ENCODE data around the gene C2orf42.
"Not testable (repeated sequence)": the region's sequence is repeated elsewhere in the genome, so short reads cannot be mapped to it uniquely, and the experiment has no call there.

The C2orf42 gene

GRCh38 chr2:70190418-70191243 is at the start of gene C2orf42:
Gene C2orf42 (minus strand): TSS chr2:70191019. CDS start chr2:70181985, 9,034 bp downstream.
- peak; percentile 98 for DNase-seq

- no peak for DNase-seq
Measured at GRCh38 chr2:70240599-70240998, 49.8 kb upstream of the C2orf42 start.

GRCh38 chr2:70233926-70234325 is 43.1 kb upstream of the C2orf42 start:
- no peak for DNase-seq

GRCh38 chr2:70226781-70227180 is 36.0 kb upstream of the C2orf42 start:
- DNase-seq, result no peak

- DNase-seq, result not testable (repeated sequence)
Measured at GRCh38 chr2:70223305-70223704, 32.5 kb upstream of the C2orf42 start.

- no peak for DNase-seq
Measured at GRCh38 chr2:70214953-70215549, 24.2 kb upstream of the C2orf42 start.

- no peak for DNase-seq
Measured at GRCh38 chr2:70214365-70214764, 23.5 kb upstream of the C2orf42 start.

- no peak for DNase-seq
Measured at GRCh38 chr2:70212298-70212932, 21.6 kb upstream of the C2orf42 start.

- no peak for DNase-seq
Measured at GRCh38 chr2:70211595-70211994, 20.8 kb upstream of the C2orf42 start.

GRCh38 chr2:70204452-70204851 is 13.6 kb upstream of the C2orf42 start:
- no peak for DNase-seq

GRCh38 chr2:70203086-70203485 is 12.3 kb upstream of the C2orf42 start:
- DNase-seq, result no peak

GRCh38 chr2:70202236-70202806 is 11.5 kb upstream of the C2orf42 start:
- no peak for DNase-seq

- no peak for DNase-seq
Measured at GRCh38 chr2:70201831-70202230, 11.0 kb upstream of the C2orf42 start.

- DNase-seq, result no peak
Measured at GRCh38 chr2:70201225-70201768, 10.5 kb upstream of the C2orf42 start.

GRCh38 chr2:70199320-70199864 is 8.6 kb upstream of the C2orf42 start:
- DNase-seq, result no peak

GRCh38 chr2:70192516-70192915 is 1.7 kb upstream of the C2orf42 start:
- no peak for DNase-seq

- no peak for DNase-seq
Measured at GRCh38 chr2:70191244-70191735, 471 bp upstream of the C2orf42 start.

- DNase-seq, result no peak
Measured at GRCh38 chr2:70188460-70188859, 2.4 kb downstream of the C2orf42 start.

- not testable (repeated sequence) for DNase-seq
Measured at GRCh38 chr2:70187170-70187569, 3.6 kb downstream of the C2orf42 start.

- no peak for DNase-seq
Measured at GRCh38 chr2:70182689-70183088, 8.1 kb downstream of the C2orf42 start.

GRCh38 chr2:70181363-70181956 is 9.4 kb downstream of the C2orf42 start:
- no peak for DNase-seq

- no peak for DNase-seq
Measured at GRCh38 chr2:70173520-70173919, 17.3 kb downstream of the C2orf42 start.

All from femur (tissue), 1 donor.